ENCODE data around the gene CCDC77. TPM values are rescaled to one million over a fixed set of nuclear protein-coding genes. Genes with fewer than 3 reads are reported as not detected.

The CCDC77 gene
- total and polyA plus RNA-seq, 2 donors (not counting 1 experiment from before 2014, with no cell fraction given) = 8.6 to 12.9 TPM

DNA sequence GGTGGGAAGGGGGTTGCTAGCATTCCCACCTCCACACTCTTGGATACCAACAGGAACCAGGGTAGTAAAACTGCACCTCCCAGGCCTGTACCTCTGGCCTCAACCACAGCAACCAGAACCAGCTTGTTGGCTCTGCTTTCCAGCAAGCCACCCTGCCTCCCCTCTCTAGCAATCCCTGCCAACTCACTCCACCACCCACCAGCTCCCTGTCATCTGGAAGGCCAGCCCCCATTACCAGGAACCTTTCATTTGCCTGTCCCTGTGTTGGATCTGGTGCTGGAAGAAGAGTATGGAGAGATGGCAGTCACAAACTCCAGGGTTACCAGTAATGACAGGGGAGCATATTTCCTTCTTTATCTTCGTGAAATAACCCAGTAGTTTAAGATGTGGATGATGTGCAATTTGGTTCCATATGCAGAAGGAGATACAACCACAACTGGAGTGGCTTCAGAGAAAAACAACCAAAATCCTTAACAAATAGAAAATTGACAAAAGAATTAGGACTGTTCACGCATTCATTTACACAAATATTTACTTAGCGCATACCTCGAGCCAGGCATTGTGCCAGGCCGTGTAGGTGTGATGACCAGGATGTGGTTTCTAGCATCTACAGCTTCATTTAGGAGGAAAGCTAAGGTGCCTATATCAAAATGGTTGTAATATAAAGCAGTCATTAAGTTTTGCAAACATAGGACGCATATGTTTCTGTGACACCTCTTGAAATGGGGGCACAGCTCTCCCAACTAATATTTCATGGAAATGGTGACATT is 61.7 kb downstream of the CCDC77 start:
- no peaks in the 10 kb centered on the region for H3K36me3 ChIP-seq (replicated peaks in 1 of 2; ENCODE audit: control extremely low read depth in 1 of 2, control insufficient read depth in 1 of 2, extremely low read depth in 1 of 2, insufficient read depth in 2 of 2, low read length in 1 of 2)
- H3K9me3 ChIP-seq (ENCODE audit: control extremely low read depth in 1 of 3, control insufficient read depth in 2 of 3, insufficient read depth in 1 of 3, low read length in 2 of 3) = no peaks in the 10 kb centered on the region
- ChIA-PET POLR2A (no interaction called here), CTCF (interaction anchor here (1.0 kb wide), 2 partner anchors 10 to 14 kb away, joined by 3 read pairs; no protein-coding TSS in a partner anchor)
- H3K4me1 ChIP-seq (ENCODE audit: control insufficient read depth in 2 of 2, insufficient read depth in 2 of 2, low read length in 2 of 2) = peaks cover 7 to 14% of the 10 kb centered on the region in 2 donors
- H4K20me1 ChIP-seq (ENCODE audit: control insufficient read depth, insufficient read depth, low read length, poor library complexity, severe bottlenecking) = no peaks in the 10 kb centered on the region
- peaks cover 11% of the 10 kb centered on the region for H3K4me1 Mint-ChIP-seq
- no peak overlapping the region for H3K4me2 ChIP-seq (replicated peaks; ENCODE audit: low read depth, low read length, poor library complexity, severe bottlenecking)
- H3K79me2 ChIP-seq (ENCODE audit: control insufficient read depth, insufficient read depth, low read length) = no peaks in the 10 kb centered on the region
- H3K4me3 ChIP-seq (ENCODE audit: control extremely low read depth in 1 of 5, extremely low read depth in 1 of 5, insufficient read depth in 1 of 5, low read depth in 2 of 5, low read length in 4 of 5) = no peak overlapping the region
- no peak overlapping the region for H3K9ac ChIP-seq (ENCODE audit: low read length)
- intact Hi-C loops (cut with micrococcal nuclease) = no loop called here
- H2AFZ ChIP-seq (ENCODE audit: insufficient read depth, low read depth, low read length, poor library complexity, severe bottlenecking) = no peak overlapping the region
- no peak overlapping the region for H3K4me3 Mint-ChIP-seq
- WGBS (ENCODE audit: insufficient coverage) = no CpG with 5 or more reads among the region's 6 CpGs
- no peak overlapping the region for H3K27ac ChIP-seq (ENCODE audit: low read length in 2 of 2)
- H3K27me3 Mint-ChIP-seq = peaks cover 47% of the 10 kb centered on the region
- peaks cover 0 to 39% (median 14%) of the 10 kb centered on the region in 4 experiments for H3K27me3 ChIP-seq (replicated peaks in 1 of 4; ENCODE audit: control extremely low read depth in 1 of 4, control insufficient read depth in 3 of 4, insufficient read depth in 4 of 4, low read length in 3 of 4)
- H3K9me3 Mint-ChIP-seq (ENCODE audit: insufficient read depth) = no peaks in the 10 kb centered on the region
- TF ChIP-seq, protein P1, sequence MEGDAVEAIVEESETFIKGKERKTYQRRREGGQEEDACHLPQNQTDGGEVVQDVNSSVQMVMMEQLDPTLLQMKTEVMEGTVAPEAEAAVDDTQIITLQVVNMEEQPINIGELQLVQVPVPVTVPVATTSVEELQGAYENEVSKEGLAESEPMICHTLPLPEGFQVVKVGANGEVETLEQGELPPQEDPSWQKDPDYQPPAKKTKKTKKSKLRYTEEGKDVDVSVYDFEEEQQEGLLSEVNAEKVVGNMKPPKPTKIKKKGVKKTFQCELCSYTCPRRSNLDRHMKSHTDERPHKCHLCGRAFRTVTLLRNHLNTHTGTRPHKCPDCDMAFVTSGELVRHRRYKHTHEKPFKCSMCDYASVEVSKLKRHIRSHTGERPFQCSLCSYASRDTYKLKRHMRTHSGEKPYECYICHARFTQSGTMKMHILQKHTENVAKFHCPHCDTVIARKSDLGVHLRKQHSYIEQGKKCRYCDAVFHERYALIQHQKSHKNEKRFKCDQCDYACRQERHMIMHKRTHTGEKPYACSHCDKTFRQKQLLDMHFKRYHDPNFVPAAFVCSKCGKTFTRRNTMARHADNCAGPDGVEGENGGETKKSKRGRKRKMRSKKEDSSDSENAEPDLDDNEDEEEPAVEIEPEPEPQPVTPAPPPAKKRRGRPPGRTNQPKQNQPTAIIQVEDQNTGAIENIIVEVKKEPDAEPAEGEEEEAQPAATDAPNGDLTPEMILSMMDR (IDR thresholded peaks at IDR 0.05) = no peak
- TF ChIP-seq EZH2 (IDR thresholded peaks at IDR 0.05; ENCODE audit: borderline replicate concordance, insufficient read depth, low read depth, low read length, poor library complexity, severe bottlenecking) = no peak
- H3K27ac Mint-ChIP-seq = no peak overlapping the region
- DNase-seq (no peak), ATAC-seq (ENCODE audit: low read depth) (no peak)

Data from B cell (primary cell).